Fibroblast of gingiva (primary cell): Measurements from ENCODE around the gene SNAPIN.
A peak's percentile ranks its signal among the peaks of the same experiment; 100 is the strongest.
"Not testable (repeated sequence)": the region's sequence is repeated elsewhere in the genome, so short reads cannot be mapped to it uniquely, and the experiment has no call there.

ENCODE experiments used
- DNase-seq: peaks from one replicate; pipeline ENCODE4 v3.0.0-alpha.2; 2011; ENCODE audit warnings: low read depth

SNAPIN gene

DNA sequence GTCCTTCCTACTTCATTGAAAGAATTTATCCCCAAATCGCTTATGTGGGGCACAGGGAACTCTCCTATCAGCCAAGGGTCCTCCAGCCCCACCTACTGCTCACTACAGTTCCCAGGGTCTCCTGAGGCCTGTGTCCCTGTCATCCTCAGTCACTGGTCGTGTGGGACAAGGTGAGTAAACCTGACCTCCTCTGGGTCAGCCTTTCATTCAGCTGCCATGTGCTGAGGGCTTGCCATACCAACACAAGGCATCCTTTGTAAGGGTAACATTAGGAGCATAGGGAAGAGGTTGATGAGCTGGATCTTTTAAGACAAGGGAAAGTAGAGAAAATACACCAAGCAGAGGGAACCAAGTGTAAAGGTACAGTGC, 11.2 kb upstream of the SNAPIN start:
- no peak for DNase-seq

DNA sequence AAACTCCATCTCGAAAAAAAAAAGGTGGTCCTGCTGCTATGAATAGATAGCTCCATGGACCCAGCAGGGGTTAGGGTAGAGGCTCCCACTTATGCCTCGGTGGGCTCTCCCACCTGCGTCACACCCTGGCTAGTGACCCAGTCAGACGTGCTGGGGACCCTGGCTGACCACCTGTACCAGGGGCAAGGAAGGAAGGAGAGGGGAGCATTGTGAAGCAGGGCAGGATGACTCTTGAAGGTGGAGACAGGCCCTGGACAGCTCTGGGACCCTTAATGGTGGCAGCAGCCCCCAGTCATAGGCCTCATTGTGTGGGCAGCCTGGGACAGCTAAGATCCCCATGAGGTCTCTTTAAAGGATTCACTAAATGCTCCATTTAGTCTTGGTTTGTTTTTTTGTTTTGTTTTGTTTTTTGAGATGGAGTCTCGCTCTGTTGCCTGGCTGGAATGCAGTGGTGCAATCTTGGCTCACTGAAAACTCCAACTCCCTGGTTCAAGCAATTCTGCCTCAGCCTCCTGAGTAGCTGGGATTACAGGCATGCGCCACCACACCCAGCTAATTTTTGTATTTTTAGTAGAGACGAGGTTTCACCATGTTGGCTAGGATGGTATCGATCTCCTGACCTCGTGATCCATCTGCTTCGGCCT, 10.4 kb upstream of the SNAPIN start:
- peak; percentile 65 for DNase-seq

DNA sequence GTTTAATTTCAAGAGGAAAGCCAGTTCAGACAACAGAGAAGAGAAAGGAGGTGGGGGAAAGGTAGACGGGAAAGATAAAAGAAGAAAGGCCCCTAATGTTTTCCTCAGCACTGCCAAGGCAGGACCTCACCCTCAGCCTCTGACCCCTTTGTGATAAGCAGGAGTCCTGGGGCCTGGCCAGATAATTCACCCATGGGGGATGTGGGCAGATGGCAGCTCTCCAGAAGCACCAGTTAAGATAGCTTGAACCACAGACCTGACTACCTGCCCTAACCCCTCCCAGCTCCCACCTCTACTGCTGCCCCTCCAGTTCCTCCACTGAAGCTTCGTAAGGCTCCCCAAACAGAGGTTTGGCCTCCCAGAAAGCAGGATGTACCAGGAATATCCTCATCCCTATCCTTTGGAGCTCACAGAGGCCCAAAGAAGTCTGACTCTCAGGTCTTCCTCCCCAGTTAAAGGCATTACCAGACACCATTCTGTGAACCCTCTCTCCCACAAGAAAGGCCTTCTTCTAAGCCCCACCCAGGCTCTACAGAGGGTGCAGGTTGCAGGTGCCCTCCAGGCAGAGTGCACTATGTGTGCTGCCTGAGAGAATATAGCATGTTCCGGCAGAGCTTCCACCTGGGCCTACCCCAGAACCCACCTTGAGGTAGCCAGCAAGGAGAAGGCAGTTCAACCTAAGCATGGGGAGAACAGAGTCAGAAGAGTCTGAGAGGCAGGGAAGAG, 9.2 kb upstream of the SNAPIN start:
- no peak for DNase-seq

DNA sequence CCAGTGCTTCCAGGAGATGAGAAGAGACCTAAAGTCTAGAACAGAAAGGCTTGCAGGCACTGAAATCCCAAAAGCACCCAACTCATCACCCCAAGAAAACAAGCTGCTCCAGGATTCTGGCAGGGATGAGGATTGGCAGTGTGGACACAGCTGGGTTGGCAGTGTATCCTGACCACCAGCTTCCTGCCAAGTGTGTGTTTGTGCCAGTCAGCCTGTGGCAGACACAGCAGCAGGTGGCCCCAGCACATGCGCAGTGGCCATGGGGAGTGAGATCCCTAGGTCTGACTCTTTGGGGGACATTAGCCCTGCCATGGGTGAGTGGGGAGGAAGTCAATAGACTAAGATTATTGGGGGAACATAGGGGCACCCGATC, 8.7 kb upstream of the SNAPIN start:
- peak; percentile 25 for DNase-seq

DNA sequence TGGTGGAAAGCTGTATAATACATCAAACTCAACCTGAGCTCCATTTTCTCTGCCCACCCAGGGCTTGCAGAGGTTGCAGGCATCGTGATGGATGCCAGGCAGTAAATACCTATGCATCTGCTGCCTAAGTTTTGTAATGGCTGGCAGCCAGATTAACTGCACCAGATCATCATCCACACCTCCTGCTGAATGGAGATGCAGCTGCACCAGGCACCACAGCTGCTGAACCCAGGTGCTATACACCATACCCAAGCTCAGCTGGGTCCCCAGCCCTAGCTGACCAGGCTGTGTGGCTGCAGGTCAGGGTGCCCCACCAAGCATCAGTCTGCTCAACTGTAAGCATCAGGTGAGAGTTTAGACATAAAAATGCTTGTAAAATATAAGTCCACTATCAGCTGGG, 6.7 kb upstream of the SNAPIN start:
- no peak for DNase-seq

DNA sequence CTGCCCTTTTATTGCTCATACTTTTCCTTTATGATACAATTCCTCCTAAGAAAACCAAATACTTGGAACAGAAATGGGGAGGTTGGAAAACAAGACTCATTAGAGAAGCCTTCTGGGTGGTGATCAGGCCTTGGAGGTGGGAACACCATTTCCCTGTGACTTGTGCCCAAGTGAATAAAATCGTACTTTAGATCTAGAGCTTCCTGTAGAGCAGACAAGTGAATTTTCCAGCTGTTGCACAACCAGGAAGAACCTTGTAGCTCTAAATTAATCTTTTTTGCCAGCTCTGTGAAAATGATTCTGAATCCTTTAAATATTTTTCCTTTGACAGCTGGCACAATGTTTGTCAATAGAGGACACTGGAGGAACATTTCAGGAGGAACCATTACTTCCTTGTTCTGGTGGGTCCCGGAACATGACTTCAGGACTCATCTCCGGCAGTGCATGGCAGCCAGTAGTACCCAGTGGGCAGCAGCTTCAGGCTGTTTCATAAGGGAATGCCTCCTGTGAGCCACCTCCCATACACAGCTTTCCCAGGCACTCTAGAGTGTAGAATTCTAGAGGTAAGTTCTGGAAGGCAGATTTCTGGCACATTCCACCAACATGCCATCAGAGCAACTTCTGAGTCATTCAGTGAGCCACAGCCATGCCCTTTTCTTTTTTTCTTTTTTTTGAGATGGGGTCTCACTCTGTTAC, 5.5 kb upstream of the SNAPIN start:
- DNase-seq, result no peak

DNA sequence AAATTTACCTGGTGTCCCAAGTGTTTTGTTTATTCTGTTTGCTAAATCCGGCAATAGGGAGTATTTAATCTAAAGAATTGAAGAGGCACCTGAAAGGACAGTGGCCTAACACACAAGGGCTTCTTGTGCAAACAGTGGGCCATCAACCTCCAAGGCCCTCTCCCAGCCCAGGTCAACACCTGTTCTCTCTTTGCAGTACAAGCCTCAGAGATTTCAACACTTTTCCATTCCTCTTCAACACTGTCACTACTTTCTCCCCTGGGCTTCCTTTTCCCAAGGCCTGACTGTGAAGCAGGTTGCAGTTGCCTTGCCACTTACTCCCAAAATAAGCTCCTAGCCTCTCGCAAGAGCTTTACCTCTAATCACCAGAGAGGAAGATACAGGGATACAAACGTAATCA, 3.2 kb upstream of the SNAPIN start:
- DNase-seq, result no peak

DNA sequence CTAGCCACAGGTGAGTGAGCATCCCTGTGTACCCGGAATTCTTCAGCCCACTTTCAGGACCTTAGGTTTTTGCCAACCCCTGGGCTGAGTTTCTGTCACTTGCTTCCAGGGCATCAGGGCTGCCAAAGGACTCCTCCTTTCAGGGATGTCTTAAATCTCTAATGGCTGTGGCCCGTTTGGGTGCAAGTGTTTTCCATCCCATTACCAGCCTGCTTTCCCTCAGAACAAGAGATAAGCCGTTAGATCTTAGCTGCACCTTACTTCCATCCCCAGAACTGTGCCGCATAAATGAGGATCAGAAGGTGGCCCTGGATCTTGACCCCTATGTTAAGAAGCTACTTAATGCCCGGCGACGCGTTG, 652 bp downstream of the SNAPIN start:
- DNase-seq, result no peak

DNA sequence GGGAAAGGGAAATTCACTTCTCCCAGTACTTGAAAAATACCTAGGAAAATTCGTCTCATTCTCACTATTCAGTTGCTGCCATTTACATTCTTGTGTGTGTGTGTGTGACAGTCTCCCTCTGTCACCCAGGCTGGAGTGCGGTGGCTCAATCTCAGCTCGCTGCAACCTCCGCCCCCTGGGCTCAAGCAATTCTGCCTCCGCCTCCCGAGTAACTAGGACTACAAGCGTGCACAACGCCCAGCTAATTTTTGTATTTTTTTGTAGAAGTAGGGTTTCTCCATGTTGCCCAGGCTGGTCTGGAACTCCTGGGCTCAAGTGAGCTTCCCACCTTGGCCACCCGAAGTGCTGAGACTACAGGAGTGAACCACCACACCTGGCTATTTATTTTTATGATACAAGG, 1.2 kb downstream of the SNAPIN start:
- DNase-seq, result no peak

DNA sequence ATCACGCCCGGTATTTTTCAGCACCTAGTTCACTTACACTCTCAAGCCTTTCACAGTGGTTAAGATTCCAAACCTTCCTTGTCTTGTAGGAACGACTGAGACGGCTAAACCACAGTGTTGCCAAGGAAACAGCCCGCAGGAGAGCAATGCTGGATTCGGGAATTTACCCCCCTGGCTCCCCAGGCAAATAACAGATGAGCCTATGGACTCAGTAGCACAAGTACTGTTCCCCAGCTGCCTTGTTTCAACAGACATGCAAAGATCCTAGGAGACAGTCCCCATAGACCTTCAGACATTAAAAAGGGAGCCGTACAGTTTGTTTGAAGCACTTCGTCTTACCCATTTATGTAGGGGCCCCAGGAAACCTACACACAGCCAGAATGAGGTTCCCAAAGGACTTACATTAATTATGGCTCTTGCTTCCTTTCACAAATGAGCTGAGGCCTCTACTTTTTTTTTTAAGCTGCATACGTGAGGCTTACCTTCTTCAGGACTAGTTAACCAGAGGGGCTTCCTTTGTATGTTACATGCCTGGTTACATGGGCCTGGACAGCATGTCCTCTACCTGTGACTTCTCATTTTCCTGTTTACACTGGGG, 2.7 kb downstream of the SNAPIN start:
- DNase-seq, result no peak

DNA sequence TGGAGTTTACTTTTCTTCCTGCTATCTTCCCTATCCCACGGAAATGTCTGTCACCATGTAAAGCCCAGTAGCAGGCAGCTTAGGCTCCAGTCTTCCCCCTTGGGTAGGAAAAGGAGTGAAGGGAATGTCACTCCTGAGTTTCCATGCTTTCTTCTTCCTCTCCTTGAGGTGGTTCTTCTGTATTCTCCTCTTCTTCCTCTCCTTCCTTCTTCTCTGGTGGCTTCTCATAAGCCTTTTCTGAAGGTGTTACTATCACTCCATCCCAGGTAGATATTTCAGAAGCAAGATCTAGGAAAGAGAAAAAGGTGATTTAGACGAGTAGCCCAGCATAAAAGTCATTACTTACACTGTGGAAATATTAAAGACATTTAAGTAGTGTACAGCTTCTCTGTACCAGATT, 3.8 kb downstream of the SNAPIN start:
- DNase-seq, result no peak

DNA sequence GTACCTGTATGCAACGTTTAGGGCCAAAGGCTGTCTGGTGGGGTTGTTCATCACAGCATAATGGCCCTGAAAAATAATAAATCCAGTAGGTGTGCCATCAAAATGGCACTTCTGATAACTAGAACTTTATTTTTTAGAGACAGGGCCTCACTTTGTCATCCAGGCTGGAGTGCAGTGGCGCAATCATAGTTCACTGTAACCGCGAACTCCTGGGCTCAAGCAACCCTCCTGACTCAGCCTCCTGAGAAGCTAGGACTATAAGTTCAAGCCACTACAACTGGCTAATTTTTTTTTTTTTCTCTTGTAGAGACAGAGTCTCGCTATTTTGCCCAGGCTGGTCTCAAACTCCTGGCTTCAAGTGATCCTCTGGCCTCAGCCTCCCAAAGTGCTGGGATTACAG, 4.7 kb downstream of the SNAPIN start:
- DNase-seq, result peak; percentile 51

DNA sequence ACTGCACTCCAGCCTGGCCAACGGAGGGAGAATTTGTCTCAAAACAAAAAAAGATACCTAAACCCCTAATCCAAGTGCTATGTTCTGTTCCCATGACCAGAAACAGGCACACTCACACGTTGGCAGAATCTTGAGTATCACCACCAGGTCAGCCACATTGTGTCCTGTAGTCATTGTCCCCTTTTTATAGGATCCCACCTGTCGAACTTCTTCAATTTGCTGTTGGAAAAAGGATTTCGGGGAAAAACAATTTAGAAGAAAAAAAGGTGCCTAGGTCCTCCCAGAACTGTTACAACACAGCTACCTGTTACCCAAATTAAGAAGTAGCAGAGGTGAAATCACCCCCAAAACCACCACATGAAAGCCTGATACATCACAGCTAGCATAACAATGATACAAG, 8.9 kb downstream of the SNAPIN start:
- no peak for DNase-seq

DNA sequence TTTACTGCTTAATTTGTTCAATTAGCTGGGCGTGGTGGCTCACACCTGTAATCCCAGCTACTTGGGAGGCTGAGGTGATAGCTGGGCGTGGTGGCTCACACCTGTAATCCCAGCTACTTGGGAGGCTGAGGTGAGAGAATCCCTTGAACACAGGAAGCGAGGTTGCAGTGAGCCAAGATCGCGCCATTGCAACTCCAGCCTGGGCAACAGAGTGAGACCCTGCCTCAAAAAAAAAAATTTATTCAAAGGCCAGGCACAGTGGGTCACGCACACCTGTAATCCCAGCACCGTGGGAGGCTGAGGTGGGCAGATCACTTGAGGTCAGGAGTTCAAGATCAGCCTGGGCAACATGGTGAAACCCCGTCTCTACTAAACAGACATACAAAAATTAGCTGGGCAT, 10.2 kb downstream of the SNAPIN start:
- DNase-seq, result not testable (repeated sequence)

DNA sequence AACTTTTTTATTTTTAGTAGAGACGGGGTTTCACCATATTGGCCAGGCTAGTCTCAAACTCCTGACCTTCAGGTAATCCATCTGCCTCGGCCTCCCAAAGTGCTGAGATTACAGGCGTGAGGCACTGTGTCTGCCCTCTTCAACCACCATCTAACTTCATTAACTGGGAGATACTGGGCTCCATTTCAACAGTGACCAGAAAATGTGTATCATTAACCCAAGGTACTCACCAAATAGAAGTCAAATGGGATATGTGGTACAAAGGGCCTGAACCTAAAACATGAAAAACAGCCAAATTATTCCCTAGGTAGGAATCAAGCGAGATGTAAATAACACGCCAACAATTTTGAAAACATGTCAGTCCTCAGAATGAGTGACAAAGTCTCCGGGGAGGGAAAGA, 11.1 kb downstream of the SNAPIN start:
- DNase-seq, result no peak

DNA sequence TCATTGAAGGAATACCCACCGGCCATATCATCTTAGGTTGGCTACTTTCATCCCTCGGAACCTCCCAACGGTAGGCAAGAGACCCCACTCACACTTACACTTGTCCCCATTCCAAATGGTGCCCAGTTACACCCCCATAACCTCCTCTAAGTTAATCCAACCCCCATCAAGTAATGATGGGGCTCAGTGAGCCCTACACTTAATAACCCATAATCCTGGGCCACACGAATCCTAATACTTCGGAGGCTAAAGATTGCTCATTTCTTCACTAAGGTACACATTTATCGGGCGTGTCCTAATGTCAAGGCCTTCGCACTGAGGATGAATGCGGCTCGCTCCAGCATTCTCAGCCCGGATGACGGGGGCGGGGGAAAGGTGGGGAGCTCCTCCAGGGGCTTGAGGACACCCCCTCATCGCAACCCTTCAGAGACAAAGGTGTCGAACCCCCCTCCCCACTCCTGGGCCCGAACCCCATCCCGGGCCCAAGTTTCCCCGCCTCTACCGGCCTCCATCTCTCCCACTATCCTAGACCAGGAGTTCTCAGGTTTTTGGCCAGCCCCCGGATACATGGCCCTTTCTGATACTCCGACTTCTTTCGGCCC, 11.9 kb downstream of the SNAPIN start:
- DNase-seq, result no peak

DNA sequence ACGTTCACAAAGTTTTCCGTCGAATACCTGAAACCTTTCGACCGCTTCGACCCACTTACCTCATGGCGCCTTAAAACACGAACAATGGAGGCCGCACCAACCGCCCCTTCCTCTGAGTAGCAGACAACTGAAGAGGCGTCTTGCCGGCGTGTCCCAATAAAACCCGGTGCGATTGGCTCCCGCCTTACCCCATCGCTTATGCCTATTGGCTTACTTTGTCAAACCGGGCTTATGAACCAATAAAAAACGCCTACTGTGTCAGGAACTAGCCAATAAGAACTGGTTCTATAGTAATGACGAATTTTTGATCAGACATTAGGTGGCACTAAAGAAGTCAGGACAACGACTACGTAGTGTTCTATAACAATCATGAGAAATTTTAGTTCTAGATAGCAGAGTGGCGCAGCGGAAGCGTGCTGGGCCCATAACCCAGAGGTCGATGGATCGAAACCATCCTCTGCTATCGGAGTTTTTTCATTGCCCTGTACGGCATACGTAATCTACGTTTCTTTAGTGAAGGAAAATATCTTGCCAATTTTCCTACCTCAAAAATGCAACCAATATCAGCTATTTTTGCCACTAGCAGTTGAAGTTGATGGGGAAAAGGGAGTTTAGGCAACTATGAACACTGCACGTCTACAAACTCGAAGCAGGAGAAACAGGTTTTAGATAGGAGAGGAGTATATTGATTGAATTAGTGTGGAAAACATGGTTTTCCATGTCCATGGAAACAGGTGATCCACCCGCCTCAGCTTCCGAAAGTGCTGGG, 12.5 kb downstream of the SNAPIN start, which contains the start of gene ILF2:
Gene ILF2 (minus strand): TSS at position 135 of the 769 bp plus-strand sequence. CDS start 71 bp downstream, at position 64.
- peak; percentile 100 for DNase-seq

DNA sequence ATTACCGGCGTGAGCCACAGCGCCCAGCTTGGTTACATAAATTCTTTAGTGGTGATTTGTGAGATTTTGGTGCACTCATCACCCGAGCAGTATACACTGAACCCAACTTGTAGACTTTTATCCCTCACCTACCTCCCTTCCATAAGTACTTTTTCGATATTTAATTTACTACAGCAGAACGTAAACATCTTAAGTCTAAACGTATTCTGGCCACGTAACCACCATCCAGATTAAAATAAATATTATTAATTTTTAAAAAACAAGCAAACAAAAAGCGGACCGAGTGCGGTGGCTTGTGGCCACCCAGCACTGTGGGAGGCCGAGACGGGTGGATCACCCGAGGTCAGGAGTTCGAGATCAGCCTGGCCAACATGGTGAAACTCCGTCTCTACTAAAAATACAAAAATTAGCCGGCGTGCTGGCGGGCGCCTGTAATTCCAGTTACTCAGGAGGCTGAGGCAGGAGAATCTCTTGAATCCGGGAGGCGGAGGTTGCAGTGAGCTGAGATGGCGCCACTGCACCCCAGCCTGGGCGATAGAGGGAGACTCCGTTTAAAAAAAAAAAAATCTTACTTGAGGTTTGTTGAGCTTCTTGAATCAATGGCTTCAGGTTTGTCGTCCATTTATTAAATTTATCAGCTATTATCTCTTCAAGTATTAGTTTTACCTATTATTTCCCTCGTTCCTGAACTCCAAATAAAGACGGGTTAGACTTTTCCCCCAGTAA, 13.3 kb downstream of the SNAPIN start:
- DNase-seq, result not testable (repeated sequence)

DNA sequence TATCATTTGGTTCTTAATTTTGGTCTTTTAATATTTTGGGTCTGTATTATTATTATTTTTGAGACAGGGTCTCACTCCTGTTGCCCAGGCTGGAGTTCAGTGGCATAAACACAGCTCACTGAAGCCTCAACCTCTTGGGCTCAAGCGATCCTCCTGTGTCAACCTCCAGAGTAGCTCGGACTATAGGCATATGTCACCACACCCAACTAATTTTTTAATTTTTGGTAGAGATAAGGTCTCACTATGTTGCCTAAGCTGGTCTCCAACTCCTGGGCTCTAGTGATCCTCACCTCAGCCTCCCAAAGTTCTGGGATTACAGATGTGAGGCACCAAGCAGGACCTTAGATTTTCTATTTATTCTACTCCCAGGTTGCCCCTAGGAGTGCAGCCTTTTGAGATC, 15.0 kb downstream of the SNAPIN start:
- no peak for DNase-seq

DNA sequence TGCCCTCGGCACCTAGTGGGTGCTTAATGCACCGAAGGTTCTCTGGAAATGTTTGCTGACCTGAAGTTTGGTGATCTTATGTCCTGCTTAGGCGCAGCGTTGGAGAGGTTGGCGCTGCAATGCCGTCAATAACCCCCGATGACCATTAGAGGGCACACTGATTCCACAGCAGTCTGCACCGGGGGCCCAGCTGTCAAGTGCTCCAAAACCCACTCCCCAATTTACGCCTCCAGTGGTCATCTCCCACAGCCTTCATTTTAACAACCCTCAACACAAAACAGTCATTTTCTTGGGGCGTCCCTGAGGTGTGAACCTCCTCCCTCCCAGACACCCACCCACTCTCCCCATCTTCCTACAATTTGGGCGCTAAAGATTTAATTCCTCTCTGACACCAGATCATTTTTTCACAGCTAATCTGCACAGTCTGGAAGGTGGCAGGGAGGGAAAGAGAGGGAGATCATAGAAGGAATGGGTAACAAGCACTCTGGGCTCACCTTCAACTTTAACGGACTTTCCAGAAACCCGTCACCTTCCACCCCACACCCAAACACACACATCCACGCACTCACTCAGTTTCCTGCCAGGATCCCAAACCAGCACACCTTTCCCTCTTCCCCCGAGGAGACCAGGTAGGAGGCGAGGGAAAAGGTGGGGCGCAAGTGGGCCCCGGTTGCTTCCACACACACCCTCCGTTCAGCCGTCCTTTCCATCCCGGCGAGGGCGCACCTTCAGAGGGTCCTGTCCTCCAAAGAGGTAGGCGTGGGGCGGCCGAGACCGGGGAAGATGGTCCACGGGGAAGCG, 19.4 kb downstream of the SNAPIN start:
- DNase-seq, result peak; percentile 37
